Ishikawa (cell line): Measurements from ENCODE around the gene NEO1.

Source experiments
- EP300 ChIP-seq: IDR thresholded peaks from 2 replicates; pipeline ENCODE4 v1.6.1; 2012; ENCODE audit warnings: borderline replicate concordance
- TAF1 ChIP-seq: IDR thresholded peaks from 2 replicates; pipeline ENCODE4 v1.6.1; 2012; ENCODE audit warnings: low read depth, mild to moderate bottlenecking
- TCF12 ChIP-seq: IDR thresholded peaks from 2 replicates; pipeline ENCODE4 v1.6.1; 2012; ENCODE audit warnings: low read depth
- TF ChIP-seq, protein P1 (sequence below): IDR thresholded peaks from 2 replicates; pipeline ENCODE4 v1.6.1; 2012

DNA sequence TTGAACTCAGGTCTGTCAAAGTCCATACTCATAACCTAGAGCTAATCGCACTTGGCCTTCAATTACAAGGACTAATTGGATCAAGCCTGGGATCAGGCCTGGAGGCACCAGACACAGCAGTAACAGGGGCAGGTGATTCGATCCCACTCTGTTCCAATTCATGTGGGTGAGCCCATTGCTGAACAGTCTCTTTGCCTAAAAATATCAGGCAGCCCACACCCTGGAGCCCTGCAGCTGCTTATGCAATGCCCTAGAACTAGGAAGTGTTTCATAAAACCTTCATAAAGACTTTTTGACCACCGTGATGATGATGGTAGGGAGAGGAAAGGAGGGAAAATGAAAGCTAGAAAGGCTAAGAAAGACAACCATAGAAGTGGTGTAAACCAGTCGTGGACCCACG lies 47.8 kb upstream of the NEO1 start:
- TF ChIP-seq, protein P1, sequence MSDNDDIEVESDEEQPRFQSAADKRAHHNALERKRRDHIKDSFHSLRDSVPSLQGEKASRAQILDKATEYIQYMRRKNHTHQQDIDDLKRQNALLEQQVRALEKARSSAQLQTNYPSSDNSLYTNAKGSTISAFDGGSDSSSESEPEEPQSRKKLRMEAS, result no peak
- TF ChIP-seq EP300, result no peak
- no peak for TF ChIP-seq TAF1
- no peak for TF ChIP-seq TCF12
